ENCODE measurements around the gene CCDC169.

The CCDC169 gene

DNA sequence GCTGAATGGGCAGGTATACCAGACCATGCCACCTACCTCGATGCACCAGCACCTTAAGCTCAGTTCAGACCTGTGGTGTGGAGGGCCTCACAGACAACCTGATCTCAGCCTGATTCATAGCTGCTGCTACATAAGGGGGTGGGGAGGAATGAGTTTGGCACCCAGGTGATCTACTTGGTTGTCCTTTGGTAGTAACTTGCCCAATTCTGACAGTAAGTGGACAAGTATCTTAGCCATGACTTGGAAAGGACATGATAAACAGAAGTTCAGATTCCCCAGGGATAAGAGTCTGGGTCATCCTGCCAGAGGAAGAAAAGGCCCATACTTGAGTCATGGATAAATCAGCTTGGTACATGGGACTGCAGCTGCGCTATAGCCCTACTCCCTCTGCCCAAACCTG is 54.9 kb downstream of the CCDC169 start:
- DNase-seq: no peak

DNA sequence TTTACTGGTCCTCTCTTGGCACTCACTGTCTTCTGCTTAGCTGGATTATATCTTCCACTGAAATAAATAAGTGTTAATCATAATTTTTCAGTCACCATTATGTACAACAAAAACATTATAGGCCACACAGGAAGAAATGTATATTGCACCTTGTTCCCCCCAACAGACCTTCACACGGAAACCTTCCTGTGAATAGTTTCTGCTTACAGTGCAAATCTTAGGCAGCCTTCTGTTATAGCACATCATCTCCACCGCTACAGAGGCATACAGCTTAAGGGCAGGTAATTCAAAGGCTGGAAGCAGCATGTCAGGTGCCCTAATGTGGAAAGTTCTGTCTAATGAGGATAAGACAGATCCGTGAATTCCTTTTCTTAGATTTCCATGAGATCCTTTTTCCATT is 66.4 kb downstream of the CCDC169 start:
- DNase-seq: no peak

DNA sequence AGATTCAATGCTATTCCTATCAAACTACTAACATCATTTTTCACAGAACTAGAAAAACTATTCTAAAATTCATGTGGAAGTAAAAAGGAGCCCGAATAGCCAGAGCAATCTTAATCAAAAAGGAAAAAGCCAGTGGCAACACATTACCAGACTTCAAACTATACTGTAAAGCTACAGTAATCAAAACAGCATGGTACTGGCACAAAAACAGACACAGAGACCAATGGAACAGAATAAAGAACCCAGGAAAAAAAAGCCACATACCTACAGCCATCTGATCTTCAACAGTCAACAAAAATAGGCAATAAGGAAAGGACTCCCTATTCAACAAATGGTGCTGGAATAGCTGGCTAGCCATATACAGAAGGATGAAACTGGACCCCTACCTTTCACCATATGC is 72.9 kb downstream of the CCDC169 start:
- no peak for DNase-seq

DNA sequence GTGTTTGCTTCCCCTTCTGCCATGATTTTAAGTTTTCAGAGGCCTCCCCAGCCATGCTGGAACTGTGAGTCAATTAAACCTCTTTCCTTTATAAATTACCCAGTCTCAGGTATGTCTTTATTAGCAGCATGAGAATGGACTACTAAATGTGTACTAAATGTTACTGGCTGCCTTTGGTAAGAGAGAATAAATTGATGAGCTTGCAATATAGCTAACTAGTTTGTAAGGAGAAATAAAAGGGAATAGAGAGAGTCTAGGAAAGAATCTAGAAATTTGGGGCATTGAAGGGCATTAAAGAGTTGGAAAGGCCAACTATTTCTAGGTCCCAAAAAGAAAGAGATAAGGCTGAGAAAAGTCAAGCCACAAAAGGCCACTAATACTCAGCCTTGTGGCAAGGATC is 77.7 kb downstream of the CCDC169 start:
- no peak for DNase-seq

DNA sequence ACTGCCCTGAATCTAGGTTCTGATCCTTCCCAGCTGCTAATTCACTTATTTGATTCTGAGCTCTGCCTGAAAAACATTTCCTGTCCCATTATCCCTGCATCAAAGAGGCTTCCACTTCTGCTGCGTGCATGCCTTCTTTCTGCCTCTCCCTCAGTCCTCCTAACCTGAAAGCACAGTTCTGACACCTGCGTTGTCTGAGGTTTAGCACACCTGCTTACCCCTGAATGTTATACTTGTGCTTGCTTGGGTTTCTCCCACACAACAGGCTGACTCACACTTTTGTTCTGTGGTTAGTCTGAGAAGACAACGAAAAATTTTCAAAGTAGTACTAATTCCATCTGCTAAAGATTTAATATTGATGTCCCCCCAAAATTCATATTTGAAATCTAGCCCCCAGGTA is 80.2 kb downstream of the CCDC169 start:
- DNase-seq: no peak

DNA sequence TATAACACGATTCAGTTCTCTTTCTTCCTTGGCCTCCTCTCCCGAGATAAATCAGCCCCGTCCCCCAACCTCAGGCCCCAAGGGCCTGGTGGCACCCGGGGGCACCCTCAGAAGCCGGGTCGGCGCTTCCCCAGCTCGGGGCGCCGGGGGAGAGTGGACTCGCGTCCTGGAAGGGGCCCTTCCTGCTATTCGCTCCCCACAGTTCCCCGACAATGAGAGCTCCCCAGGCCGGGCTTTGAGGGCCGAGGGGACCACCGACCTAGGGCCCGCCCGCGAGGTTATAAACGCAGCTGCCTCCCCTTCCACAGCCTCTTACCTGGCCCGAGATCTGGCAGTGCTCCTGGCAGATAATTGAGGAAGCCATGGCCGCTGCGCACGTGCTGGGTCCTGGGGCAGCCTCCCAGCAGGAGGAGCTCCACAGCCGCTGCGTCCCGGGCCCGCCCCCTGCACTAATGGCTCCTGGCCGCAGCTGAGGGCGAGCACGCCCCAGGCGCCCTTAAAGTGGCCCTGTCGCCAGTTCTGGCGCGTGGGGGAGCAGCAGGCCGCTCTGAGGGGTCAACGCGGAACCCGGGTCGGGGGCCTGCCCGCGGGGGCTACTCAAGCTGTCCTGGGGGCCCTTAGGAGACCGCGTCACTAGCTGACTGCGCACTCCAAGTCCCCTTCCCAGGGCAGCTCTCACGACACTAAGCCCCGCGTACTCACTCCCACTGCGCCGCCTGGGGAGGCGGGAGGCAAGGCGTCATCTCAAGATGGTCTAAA is 83.3 kb downstream of the CCDC169 start, which contains the start of gene SOHLH2:
Gene SOHLH2 (minus strand): TSS at position 394 of the 759 bp plus-strand sequence. CDS start 30 bp downstream, at position 364.
- DNase-seq: no peak

DNA sequence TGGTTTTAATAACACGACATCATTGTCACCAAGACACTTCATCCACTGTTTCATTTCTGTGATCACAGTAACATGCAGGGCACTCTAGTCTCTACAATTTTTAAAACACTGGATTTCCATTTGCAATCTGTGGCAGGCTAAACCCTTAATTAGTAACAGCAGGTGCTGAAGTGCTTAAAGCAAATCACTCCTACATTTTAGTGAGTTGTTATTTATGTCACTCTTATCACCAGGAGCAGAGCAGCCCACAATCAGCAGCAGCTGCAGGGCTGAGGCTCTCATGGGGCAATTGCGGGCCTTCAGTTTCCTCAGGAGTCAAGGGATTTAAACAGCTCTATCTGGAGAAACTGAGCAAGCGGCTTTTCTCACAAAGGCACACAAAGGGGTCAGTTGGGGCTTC is 84.8 kb downstream of the CCDC169 start:
- DNase-seq: no peak

DNA sequence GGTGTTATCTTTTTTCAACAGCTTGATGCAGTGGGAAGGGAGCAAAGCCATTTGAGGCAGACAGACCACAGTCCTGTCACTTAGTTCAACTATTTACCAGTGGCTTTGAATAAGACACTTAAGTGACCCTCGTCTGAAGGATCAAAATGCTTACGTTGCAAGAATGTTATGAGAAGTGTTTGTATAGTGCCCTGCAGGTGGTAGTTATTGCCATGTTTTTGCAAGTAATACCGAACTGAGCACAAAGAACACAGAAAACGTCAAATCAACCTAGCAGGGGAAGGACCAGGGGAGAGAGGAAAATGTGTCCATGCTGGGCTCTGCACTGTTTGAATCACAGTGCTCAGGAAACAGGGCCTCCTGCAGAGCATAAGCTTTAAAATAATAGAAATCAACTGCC is 86.0 kb downstream of the CCDC169 start:
- no peak for DNase-seq

DNA sequence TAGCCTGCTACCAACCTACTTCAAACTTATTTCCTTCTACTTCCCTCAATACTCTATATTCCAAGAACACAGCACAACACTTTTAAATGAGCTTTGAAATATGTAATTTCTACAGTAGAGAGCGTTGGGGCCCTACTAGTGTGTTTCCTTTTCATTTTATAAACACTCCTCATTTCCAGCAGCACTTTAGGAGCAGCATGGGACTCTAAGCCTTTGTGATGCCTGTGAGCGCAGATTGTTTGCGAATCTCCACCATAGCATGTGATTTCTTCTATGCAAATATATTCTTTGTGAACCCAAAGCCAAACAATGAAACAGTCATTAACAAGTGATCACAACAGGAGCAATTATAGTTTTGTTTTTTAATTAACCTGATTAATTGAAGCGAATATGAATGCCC is 86.9 kb downstream of the CCDC169 start:
- DNase-seq: no peak

DNA sequence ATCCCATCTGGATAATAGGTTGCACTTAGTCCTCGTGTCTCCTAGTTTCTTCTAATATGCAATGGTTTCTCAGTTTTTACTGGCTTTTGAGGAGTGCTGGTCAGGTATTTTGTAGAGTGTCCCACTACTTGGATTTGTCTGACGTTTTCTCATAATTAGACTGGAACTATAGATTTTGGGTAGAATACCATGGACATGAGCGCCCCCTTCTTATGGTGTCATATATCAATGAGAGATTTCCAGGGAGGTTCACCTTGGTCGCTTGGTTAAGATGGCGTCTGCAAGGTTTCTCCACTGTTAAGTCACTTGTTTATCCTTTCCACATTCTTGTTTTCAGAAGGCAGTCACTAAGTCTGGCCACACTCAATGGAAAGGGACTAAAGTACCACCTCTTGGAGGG is 89.9 kb downstream of the CCDC169 start:
- DNase-seq: no peak

DNA sequence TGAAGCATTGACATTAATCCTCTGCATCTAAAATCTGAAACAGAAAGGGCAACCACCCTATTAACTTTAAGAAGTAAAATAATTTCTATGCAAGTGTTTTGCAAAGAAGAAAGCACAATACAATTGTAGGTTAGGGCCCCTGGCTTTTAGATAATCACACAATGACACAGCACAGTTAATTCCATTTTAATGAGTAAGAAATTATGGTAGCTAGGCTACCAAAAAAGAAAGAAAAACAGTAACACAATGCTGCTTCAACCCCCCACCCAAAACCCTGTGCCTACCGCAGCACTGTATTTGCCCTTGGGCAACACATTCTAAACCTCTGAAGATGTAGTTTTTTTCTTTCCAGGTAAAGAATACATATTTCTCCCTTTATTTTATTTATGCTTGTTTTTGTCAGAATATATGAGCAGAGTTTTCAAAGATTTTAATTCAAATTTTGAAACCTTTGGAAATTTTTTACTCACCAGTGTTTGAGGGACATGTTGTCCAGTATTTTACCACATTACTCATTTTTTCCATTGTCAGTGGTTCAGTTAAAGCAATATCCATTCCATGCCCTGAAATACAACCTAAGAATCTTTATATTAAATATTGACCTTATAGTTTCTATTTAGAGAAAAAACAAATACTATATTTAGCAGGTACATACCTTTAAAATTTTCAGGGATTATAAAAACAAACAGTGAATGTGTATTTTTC is 104.3 kb downstream of the CCDC169 start:
- DNase-seq: no peak

DNA sequence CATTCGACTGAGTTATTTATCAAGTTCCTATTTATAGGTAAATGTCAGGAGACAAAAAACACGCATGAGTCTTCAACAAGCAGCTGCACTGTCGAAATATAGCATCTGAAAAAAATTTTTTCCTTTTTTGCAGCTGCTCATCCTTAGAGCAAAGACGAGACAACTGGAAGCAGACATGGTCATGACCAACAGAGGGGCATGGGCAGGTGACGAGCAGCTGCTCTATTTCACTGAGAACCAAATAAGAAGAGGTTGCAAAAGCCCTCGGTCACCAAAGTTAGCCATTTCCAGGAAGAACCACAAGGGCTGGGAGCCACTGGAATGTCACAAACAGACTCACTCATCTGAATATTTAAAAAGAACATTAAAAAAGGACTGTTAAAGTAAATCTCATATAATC is 105.4 kb downstream of the CCDC169 start:
- peak; percentile 52 for DNase-seq

DNA sequence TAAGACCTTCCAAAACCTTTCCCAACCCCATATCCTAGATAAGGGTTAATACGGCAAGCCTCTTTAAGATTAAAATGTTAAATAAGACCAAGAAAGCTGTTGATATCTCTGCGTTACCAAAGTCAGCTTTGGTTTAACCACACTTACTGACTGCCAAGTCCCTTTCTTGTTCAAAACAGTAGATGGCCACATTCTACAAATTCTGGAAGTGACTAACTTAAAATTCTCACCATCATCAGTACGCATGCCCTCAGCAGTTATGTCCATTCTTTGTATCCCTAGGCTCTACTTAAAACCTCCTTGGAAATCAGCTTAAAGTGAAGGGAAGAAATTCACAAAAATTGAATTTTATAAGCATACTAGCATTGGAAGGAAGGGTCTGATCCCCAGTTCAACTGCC is 106.8 kb downstream of the CCDC169 start:
- no peak for DNase-seq

DNA sequence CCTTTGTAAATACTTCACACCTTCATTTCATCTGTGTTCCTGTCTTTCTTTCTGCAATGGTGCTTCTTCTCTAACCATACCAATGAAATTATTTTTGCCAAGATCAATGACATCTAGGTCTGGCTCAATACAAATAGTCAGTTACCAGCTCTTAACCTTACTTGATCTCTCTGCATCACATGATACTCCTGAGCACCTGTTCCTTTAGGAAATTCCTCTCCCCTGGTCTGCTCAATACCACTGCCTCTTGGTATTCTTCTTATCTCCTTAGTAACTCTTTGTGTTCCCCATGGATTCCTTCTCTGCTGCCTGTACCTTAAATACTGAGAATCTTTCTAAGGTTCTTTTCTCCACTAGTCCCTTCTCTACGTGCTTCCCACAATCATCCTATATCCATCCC is 109.2 kb downstream of the CCDC169 start:
- DNase-seq: no peak

DNA sequence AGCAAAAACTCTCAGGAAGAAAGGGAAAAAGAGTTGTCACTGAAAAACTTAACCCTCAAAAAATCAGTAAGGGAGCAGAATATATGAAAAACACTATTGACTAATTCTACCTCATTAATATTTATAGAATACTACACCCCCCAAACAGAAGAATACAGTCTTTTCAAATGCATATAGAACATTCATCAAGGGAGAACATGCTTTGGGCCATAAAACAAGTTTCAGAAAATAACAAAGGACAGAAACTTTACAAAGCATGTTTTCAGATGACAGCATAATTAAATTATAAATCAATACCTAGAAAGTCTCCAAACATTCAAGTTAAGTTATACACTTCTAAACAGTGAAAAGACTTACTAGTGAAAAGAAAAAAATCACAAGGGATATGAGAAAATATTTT is 113.7 kb downstream of the CCDC169 start:
- no peak for DNase-seq

Data from right forelimb (tissue), 1 donor.